Right lobe of liver (tissue), 4 donors: ENCODE results near the gene GPR25.

Experiments
- CTCF ChIP-seq, 4 donors: fragments of 200-600 bp in 3 of 4; fragments of 450-650 bp in 1 of 4; IDR thresholded peaks; one replicate each; pipeline versions ENCODE4 v1.5.1 to v1.8.0; 2016 to 2022; ENCODE audit warnings: antibody characterized with exemption in 4 of 4, mild to moderate bottlenecking in 2 of 4
- POLR2A ChIP-seq: fragments of 450-650 bp; IDR thresholded peaks from one replicate; pipeline ENCODE4 v1.6.1; 2017; ENCODE audit warnings: antibody characterized with exemption, mild to moderate bottlenecking
- donor health status: DM: no; HTN: no; CAD: no.
- donor health status: DM: no; HTN: no; CAD: no.
- donor health status: DM: no; HTN: yes; CAD: no.

GRCh38 chr1:200862713-200863415 lies 9.9 kb upstream of the GPR25 start:
- no peak for TF ChIP-seq CTCF (IDR thresholded peaks at IDR 0.05)
- TF ChIP-seq POLR2A, result no peak
